A549 (cell line): ENCODE data around the gene RAB3GAP2.

Experiments used
- BHLHE40 ChIP-seq: IDR thresholded peaks from 2 replicates; pipeline ENCODE4 v1.6.1; 2012; ENCODE audit warnings: low read depth, low read length, inconsistent platforms
- CHD2 ChIP-seq: fragments of 150-350 bp; IDR thresholded peaks from 2 replicates; pipeline ENCODE4 v1.6.1; 2014; ENCODE audit warnings: low read length; ENCODE audit not compliant: partially characterized antibody
- CTCF ChIP-seq: fragments of >200 bp; sonication (Bioruptor Twin); formaldehyde crosslinking; IDR thresholded peaks from 3 replicates; pipeline ENCODE4 v1.5.1; 2016
- EP300 ChIP-seq, 2 experiments: fragments of >200 bp; sonication (Bioruptor Twin); formaldehyde crosslinking; IDR thresholded peaks; 2 replicates in 1 of 2; 3 replicates in 1 of 2; pipeline ENCODE4 v1.6.1; 2016 to 2017
- POLR2A ChIP-seq: IDR thresholded peaks from 2 replicates; pipeline ENCODE4 v1.6.1; 2012; ENCODE audit warnings: mild to moderate bottlenecking, low read length
- RAD21 ChIP-seq, 2 experiments: fragments of >200 bp in 1 of 2; sonication (Bioruptor Twin) in 1 of 2; formaldehyde crosslinking in 1 of 2; IDR thresholded peaks in 1 of 2; conservative IDR thresholded peaks in 1 of 2; 2 replicates in 1 of 2; 3 replicates in 1 of 2; pipeline ENCODE4 v1.6.1; 2012 to 2018; ENCODE audit warnings: inconsistent platforms in 1 of 2
- REST ChIP-seq: fragments of 200-600 bp; sonication (generic); IDR thresholded peaks from 2 replicates; pipeline ENCODE4 v1.6.1; 2016; ENCODE audit warnings: antibody characterized with exemption, mild to moderate bottlenecking, moderate library complexity
- RFX5 ChIP-seq: fragments of 450-650 bp; IDR thresholded peaks from 2 replicates; pipeline ENCODE4 v1.7.1; 2014; ENCODE audit warnings: antibody characterized with exemption, mild to moderate bottlenecking, moderate library complexity
- TF ChIP-seq, protein P1 (sequence below): IDR thresholded peaks from 2 replicates; pipeline ENCODE4 v1.6.1; 2012

GRCh38 chr1:220313576-220313975, 41.3 kb upstream of the RAB3GAP2 start:
- TF ChIP-seq CTCF = no peak
- no peak for TF ChIP-seq POLR2A
- no peak for TF ChIP-seq EP300 (IDR thresholded peaks at IDR 0.05)
- no peak for TF ChIP-seq RAD21 (conservative IDR thresholded peaks at IDR 0.05 in 1 of 2, IDR thresholded peaks at IDR 0.05 in 1 of 2)
- TF ChIP-seq RFX5 = no peak
- TF ChIP-seq REST = no peak
- TF ChIP-seq, protein P1, sequence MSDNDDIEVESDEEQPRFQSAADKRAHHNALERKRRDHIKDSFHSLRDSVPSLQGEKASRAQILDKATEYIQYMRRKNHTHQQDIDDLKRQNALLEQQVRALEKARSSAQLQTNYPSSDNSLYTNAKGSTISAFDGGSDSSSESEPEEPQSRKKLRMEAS = no peak
- TF ChIP-seq CHD2 = no peak
- no peak for TF ChIP-seq BHLHE40
